Stimulated activated CD4-positive, alpha-beta T cell treated with anti-CD3 and anti-CD28 coated beads, Interleukin-4, amount 100 ng/mL, for 1 hour (primary cell): ENCODE measurements around the gene CYYR1.
"Not testable (repeated sequence)": the region's sequence is repeated elsewhere in the genome, so short reads cannot be mapped to it uniquely, and the experiment has no call there.

Experiments
- DNase-seq: peaks from one replicate; pipeline ENCODE4 v3.0.0-alpha.2; 2020

Gene CYYR1

GRCh38 chr21:26473471-26473870 lies 99.6 kb downstream of the CYYR1 start:
- no peak for DNase-seq

GRCh38 chr21:26471099-26471471 lies 102.0 kb downstream of the CYYR1 start:
- no peak for DNase-seq

GRCh38 chr21:26470351-26471098 lies 102.6 kb downstream of the CYYR1 start:
- DNase-seq, result no peak

- DNase-seq, result no peak
Measured at GRCh38 chr21:26469789-26470188, 103.3 kb downstream of the CYYR1 start.

- no peak for DNase-seq
Measured at GRCh38 chr21:26465916-26466315, 107.2 kb downstream of the CYYR1 start.

GRCh38 chr21:26461500-26461899 lies 111.6 kb downstream of the CYYR1 start:
- no peak for DNase-seq

GRCh38 chr21:26460621-26461020 lies 112.5 kb downstream of the CYYR1 start:
- no peak for DNase-seq

GRCh38 chr21:26458854-26459253 lies 114.2 kb downstream of the CYYR1 start:
- not testable (repeated sequence) for DNase-seq

- no peak for DNase-seq
Measured at GRCh38 chr21:26457817-26458216, 115.3 kb downstream of the CYYR1 start.

GRCh38 chr21:26453267-26453666 lies 119.8 kb downstream of the CYYR1 start:
- no peak for DNase-seq

- no peak for DNase-seq
Measured at GRCh38 chr21:26451081-26451740, 121.9 kb downstream of the CYYR1 start.

- no peak for DNase-seq
Measured at GRCh38 chr21:26449161-26449560, 123.9 kb downstream of the CYYR1 start.

- DNase-seq, result no peak
Measured at GRCh38 chr21:26448751-26449150, 124.3 kb downstream of the CYYR1 start.

- DNase-seq, result no peak
Measured at GRCh38 chr21:26447932-26448475, 125.1 kb downstream of the CYYR1 start.

- DNase-seq, result no peak
Measured at GRCh38 chr21:26445440-26445839, 127.6 kb downstream of the CYYR1 start.

- no peak for DNase-seq
Measured at GRCh38 chr21:26444646-26445045, 128.4 kb downstream of the CYYR1 start.

GRCh38 chr21:26443867-26444266 lies 129.2 kb downstream of the CYYR1 start:
- DNase-seq, result no peak

GRCh38 chr21:26443291-26443690 lies 129.8 kb downstream of the CYYR1 start:
- no peak for DNase-seq

- no peak for DNase-seq
Measured at GRCh38 chr21:26441149-26441548, 131.9 kb downstream of the CYYR1 start.

- no peak for DNase-seq
Measured at GRCh38 chr21:26438976-26439375, 134.1 kb downstream of the CYYR1 start.

- DNase-seq, result no peak
Measured at GRCh38 chr21:26437326-26438009, 135.6 kb downstream of the CYYR1 start.

- DNase-seq, result no peak
Measured at GRCh38 chr21:26433386-26433785, 139.7 kb downstream of the CYYR1 start.

- DNase-seq, result no peak
Measured at GRCh38 chr21:26432410-26432809, 140.7 kb downstream of the CYYR1 start.

- no peak for DNase-seq
Measured at GRCh38 chr21:26425576-26425975, 147.5 kb downstream of the CYYR1 start.
